ENCODE results near the gene CHDH. TPM values are rescaled to one million over a fixed set of nuclear protein-coding genes. Genes with fewer than 3 reads are reported as not detected.
A peak's percentile ranks its signal among the peaks of the same experiment; 100 is the strongest.

CHDH gene
- total RNA-seq, 8 experiments from 2014 or later = 0.27 to 2.8 (median 0.56) TPM

DNA sequence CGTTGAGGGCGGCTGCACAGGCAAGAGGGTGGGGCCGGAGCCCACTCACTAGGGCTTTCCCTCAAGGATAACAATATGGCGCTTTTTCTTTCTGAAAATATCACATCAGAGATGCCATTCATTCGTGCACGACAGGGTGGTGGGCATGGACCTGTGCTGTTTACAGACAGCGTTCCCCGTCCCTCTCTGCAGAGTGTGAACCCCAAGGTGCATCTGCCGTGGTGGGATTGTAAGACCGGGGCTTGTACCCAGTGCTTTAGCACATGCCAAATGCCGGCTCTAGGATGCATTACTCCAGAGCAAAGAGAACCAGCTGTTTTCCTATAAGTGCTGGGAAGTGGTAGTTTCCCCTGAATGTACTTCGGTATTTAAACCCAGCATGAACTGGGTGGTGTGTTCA is 37.0 kb downstream of the CHDH start:
- H3K4me3 ChIP-seq = no peak overlapping the region
- ATAC-seq (replicated peaks in 6 of 8) = no peak
- H3K27ac ChIP-seq = no peak overlapping the region
- WGBS, 10 experiments = 78 to 100% (median 93%) methylated on average over 1 to 7 of the region's 12 CpGs; no CpG with 5 or more reads in 5 of the 10 experiments
- peaks cover 0 to 17% of the 10 kb centered on the region in 2 donors for H3K4me1 ChIP-seq (replicated peaks in 1 of 2)
- in situ Hi-C loops (cut with MboI; ENCODE audit: low pct_unique_long_range_greater_than_20kb in 2 of 9, low sequenced_read_pairs in 9 of 9, unreplicated experiment in 9 of 9) = no loop called here

GRCh38 chr3:53808496-53808895 is 37.7 kb downstream of the CHDH start:
- H3K4me1 ChIP-seq (replicated peaks in 1 of 2) = peaks cover 0 to 17% of the 10 kb centered on the region in 2 donors
- in situ Hi-C loops (cut with MboI; ENCODE audit: low pct_unique_long_range_greater_than_20kb in 2 of 9, low sequenced_read_pairs in 9 of 9, unreplicated experiment in 9 of 9) = no loop called here
- H3K4me3 ChIP-seq = no peak overlapping the region
- H3K27ac ChIP-seq = no peak overlapping the region
- WGBS, 10 experiments = 100% methylated on average over 2 to 4 of the region's 13 CpGs; no CpG with 5 or more reads in 8 of the 10 experiments
- no peak for ATAC-seq (replicated peaks in 6 of 8)

DNA sequence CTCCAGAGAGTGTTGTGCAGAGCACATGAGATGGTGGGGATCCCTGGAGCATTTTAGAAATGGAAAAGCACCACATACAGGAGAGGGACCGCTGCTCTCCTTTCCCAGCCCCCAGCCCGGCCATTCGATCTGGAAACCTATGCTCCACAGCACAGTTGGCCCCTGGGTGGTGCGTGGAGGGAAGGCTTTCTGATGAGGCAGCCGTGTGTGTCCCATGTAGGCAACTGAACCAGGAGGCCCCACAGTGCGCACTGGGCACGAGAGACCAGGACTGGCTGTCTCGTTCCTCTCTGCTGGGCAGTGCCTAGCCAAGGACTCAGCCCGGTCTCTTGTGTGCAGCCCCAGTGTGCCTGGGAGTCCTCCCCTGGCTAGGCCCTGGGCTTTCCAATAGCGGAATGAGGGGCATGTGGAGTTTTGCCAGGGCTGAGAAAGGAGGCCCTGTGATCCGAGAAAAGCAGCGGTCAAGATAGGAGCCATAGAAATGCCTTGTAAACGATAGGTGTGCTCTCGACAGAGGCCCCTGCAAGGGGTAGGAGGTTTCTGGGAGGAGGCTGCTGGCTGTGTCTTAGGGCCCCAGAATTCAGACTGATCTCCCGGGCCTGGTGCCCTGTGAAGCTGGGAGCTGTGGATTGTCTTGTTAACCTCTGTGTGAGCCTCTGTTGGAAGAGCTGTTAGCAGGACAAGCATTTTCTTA is 39.0 kb downstream of the CHDH start:
- H3K4me3 ChIP-seq = no peak overlapping the region
- no peak overlapping the region for H3K27ac ChIP-seq
- in situ Hi-C loops (cut with MboI; ENCODE audit: low pct_unique_long_range_greater_than_20kb in 2 of 9, low sequenced_read_pairs in 9 of 9, unreplicated experiment in 9 of 9) = no loop called here

GRCh38 chr3:53806182-53807116 is 39.8 kb downstream of the CHDH start:
- in situ Hi-C loops (cut with MboI; ENCODE audit: low pct_unique_long_range_greater_than_20kb in 2 of 9, low sequenced_read_pairs in 9 of 9, unreplicated experiment in 9 of 9) = no loop called here
- no peak overlapping the region for H3K27ac ChIP-seq
- peak in 3 of 8 experiments; percentile 46 to 73 (median 59) for ATAC-seq (replicated peaks in 6 of 8)
- H3K4me3 ChIP-seq = no peak overlapping the region
- WGBS, 10 experiments = 42 to 80% (median 48%) methylated on average over 2 to 6 of the region's 10 CpGs; no CpG with 5 or more reads in 6 of the 10 experiments
- H3K4me1 ChIP-seq (replicated peaks in 1 of 2) = peaks cover 0 to 10% of the 10 kb centered on the region in 2 donors

More for the DNA sequence above, 39.0 kb downstream of the CHDH start:
- no peak for ATAC-seq (replicated peaks in 6 of 8)
- peaks cover 0 to 11% of the 10 kb centered on the region in 2 donors for H3K4me1 ChIP-seq (replicated peaks in 1 of 2)
- WGBS, 10 experiments = 60 to 96% (median 80%) methylated on average over 1 to 8 of the region's 15 CpGs; no CpG with 5 or more reads in 2 of the 10 experiments

- no peak overlapping the region for H3K27ac ChIP-seq
- no CpG with 5 or more reads among the region's 4 CpGs for WGBS, 10 experiments
- peaks cover 0 to 10% of the 10 kb centered on the region in 2 donors for H3K4me1 ChIP-seq (replicated peaks in 1 of 2)
- H3K4me3 ChIP-seq = no peak overlapping the region
- in situ Hi-C loops (cut with MboI; ENCODE audit: low pct_unique_long_range_greater_than_20kb in 2 of 9, low sequenced_read_pairs in 9 of 9, unreplicated experiment in 9 of 9) = no loop called here
- ATAC-seq (replicated peaks in 6 of 8) = no peak
These were observed 40.6 kb downstream of the CHDH start for GRCh38 chr3:53805463-53806159.

DNA sequence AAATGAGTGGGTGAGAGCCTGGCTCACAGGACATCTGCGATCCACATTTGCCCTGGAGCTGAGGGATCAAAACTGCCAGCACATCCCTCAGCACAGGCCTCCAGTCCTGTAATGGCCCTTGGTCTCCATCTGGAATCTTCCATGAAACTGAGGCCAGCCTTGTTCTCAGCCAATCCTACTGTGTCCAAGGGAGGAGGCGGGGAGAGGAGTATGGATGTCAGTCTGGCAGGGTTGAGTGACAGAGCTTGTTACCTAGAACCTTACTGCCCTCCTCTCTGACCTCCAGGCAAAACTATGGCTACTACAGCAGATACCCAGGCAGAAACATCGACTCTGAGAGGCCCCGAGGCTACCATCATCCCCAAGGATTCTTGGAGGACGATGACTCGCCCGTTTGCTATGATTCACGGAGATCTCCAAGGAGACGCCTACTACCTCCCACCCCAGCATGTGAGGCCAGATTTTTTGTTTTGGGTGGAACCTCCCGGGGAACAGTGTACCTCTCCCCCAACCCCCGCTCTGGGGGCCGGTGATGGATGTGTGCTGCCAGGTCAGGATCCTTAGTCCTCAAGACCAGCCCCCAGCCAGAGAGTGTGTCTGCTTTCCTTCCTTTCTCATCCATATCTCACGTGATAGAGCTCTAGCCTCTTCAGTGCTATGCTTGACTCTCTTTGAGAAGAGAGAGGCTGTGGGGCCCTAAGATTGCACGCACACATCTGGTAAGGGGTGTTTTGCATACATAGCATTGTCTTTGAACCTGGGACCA is 41.3 kb downstream of the CHDH start:
- Histone ChIP-seq H3K4me3 (no peak overlapping the region), H3K4me1 (replicated peaks in 1 of 2) (peaks cover 2 to 10% of the 10 kb centered on the region in 2 donors), H3K27ac (no peak overlapping the region)
- WGBS, 10 experiments = 60 to 100% (median 64%) methylated on average over 1 to 5 of the region's 14 CpGs; no CpG with 5 or more reads in 5 of the 10 experiments
- in situ Hi-C loops (cut with MboI; ENCODE audit: low pct_unique_long_range_greater_than_20kb in 2 of 9, low sequenced_read_pairs in 9 of 9, unreplicated experiment in 9 of 9) = no loop called here
- ATAC-seq (replicated peaks in 6 of 8) = peak; percentile 68 to 83 (median 73)

DNA sequence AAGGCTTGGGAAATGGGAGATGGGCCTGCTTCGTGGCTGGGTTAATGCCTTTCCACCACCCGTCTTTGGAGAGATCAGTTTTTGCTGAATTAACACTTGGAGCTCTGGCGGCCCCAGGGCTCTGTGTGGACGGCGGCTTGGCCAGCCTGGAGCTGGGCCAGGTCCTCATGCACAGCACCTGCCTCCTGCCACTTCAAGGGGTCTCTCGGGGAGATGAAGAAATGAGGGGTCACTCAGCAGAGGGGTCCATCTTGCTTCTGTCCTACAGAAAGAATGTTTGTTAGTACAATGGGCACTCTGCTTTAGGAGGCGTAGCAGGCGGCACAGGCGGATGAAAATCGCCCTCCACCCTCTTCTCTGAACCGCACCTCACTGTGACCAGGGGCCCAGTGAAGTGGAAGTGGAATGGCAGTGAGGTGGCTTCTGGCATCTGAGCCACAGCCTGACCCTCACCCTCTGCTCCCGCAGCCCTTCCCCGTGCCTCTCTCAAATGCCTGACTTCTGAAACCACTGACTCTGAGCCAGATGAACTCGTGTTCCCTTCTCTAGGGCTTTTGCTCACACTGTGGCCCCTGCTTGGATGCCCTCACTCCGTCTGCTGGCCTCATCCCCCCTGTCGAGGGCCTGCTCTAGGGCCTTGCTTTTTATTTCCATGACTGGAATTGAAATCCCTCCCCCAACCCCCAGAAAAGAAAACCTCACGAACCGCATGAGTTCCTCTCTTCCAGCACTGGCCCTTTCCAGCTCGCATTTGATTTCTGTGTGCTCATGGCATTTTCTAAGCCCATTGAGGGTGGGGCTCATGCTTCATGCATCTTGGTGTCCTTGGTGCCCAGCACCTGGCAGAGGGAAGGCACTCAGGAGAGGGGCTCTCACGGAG is 42.2 kb downstream of the CHDH start:
- ATAC-seq (replicated peaks in 6 of 8) = no peak
- no peak overlapping the region for H3K27ac ChIP-seq
- peaks cover 2 to 10% of the 10 kb centered on the region in 2 donors for H3K4me1 ChIP-seq (replicated peaks in 1 of 2)
- in situ Hi-C loops (cut with MboI; ENCODE audit: low pct_unique_long_range_greater_than_20kb in 2 of 9, low sequenced_read_pairs in 9 of 9, unreplicated experiment in 9 of 9) = no loop called here
- WGBS, 10 experiments = 8 to 100% (median 78%) methylated on average over 1 to 4 of the region's 20 CpGs; no CpG with 5 or more reads in 2 of the 10 experiments
- no peak overlapping the region for H3K4me3 ChIP-seq

DNA sequence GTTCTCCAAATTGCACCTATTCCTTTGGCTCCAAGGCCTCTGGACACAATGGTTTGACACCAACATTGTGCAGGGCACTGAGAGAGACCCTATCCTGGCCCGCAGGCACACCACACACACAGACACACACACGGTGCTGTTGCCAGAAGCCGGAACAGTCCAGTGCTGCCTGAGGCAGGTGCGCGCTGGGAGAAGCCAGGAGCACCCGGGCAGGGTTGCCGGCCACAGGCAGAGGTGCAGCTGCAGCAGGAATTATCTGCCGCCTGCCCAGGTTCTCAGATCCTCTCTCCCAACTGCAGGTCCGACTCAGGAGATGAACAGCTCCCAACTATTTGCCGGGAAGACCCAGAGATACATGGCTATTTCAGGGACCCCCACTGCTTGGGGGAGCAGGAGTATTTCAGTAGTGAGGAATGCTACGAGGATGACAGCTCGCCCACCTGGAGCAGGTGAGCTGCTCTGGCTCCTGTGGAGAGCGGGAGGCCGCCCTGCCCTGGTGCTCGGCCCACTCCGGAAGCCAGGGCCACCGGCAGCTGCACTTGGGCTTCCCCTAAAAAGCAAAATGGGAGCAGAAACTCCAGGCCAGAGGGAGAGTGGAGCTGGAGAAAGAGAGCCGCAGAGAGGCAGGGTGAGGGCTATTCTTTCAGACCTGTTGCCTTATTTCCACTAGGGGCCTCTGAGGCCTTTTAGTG is 42.9 kb downstream of the CHDH start:
- no peak for ATAC-seq (replicated peaks in 6 of 8)
- WGBS, 10 experiments = 60 to 93% (median 86%) methylated on average over 1 to 7 of the region's 18 CpGs; no CpG with 5 or more reads in 4 of the 10 experiments
- Histone ChIP-seq H3K4me3 (no peak overlapping the region), H3K4me1 (replicated peaks in 1 of 2) (peaks cover 2 to 10% of the 10 kb centered on the region in 2 donors), H3K27ac (no peak overlapping the region)
- in situ Hi-C loops (cut with MboI; ENCODE audit: low pct_unique_long_range_greater_than_20kb in 2 of 9, low sequenced_read_pairs in 9 of 9, unreplicated experiment in 9 of 9) = no loop called here

GRCh38 chr3:53802256-53802880 is 43.9 kb downstream of the CHDH start:
- ATAC-seq (replicated peaks in 6 of 8) = no peak
- in situ Hi-C loops (cut with MboI; ENCODE audit: low pct_unique_long_range_greater_than_20kb in 2 of 9, low sequenced_read_pairs in 9 of 9, unreplicated experiment in 9 of 9) = no loop called here

GRCh38 chr3:53801319-53801718 is 44.9 kb downstream of the CHDH start:
- no peak overlapping the region for H3K4me3 ChIP-seq
- H3K4me1 ChIP-seq (replicated peaks in 1 of 2) = peaks cover 6 to 10% of the 10 kb centered on the region in 2 donors
- 50 to 100% (median 85%) methylated on average over 1 to 5 of the region's 9 CpGs; no CpG with 5 or more reads in 4 of the 10 experiments for WGBS, 10 experiments
- in situ Hi-C loops (cut with MboI; ENCODE audit: low pct_unique_long_range_greater_than_20kb in 2 of 9, low sequenced_read_pairs in 9 of 9, unreplicated experiment in 9 of 9) = no loop called here
- H3K27ac ChIP-seq = no peak overlapping the region
- no peak for ATAC-seq (replicated peaks in 6 of 8)

More at GRCh38 chr3:53802256-53802880, 43.9 kb downstream of the CHDH start:
- WGBS, 10 experiments = 44 to 92% (median 82%) methylated on average over 1 to 8 of the region's 8 CpGs; no CpG with 5 or more reads in 1 of the 10 experiments
- H3K4me1 ChIP-seq (replicated peaks in 1 of 2) = peaks cover 2 to 10% of the 10 kb centered on the region in 2 donors
- H3K4me3 ChIP-seq = no peak overlapping the region
- H3K27ac ChIP-seq = no peak overlapping the region
